ENCODE results near the gene ADSS2.
"Not testable (repeated sequence)": the region's sequence is repeated elsewhere in the genome, so short reads cannot be mapped to it uniquely, and the experiment has no call there.

The ADSS2 gene

GRCh38 chr1:244451539-244451950 is at the start of gene ADSS2:
ADSS2 (minus strand) TSS chr1:244451909; CDS start chr1:244451817, 92 bp downstream.
- FAIRE-seq = no peak

- FAIRE-seq = not testable (repeated sequence)
These were observed 48.8 kb upstream of the ADSS2 start for GRCh38 chr1:244500515-244500914.

GRCh38 chr1:244499484-244499883 is 47.8 kb upstream of the ADSS2 start:
- not testable (repeated sequence) for FAIRE-seq

DNA sequence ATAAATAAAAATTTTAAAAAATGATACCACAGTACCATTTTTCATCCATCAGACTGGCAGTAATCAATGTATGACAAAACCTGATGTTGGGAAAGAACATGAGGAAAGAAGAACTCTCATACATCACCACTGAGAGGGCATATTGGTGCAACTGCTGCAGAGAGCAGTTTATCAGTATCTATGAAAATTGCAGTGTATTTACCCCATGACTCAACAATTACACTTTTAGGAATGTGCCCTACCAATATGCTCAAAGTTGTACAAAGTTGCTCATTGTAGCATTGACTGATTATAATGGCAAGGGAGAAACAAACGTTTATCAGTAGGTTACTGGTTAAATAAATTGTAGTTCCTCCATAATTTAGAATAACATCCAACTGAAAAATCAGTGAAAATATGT is 46.1 kb upstream of the ADSS2 start:
- FAIRE-seq = no peak

DNA sequence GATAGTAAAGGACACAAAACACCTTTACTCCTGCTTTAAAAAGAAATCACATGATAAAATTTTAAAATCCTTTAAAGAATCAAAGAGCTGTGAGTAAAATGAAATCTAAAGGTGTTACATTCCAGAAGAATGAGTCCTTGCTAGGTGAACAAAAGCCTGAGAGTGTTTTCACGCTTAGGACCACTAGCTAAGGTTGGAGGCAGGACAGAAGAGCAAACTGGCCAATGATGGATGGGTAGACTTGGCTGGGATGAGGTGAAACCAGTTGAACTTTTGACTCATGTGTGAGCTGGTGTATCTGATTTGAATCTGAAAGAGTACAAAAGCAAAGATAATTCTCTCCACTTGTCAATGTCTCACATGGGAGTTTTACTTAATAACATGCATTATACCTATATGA is 44.5 kb upstream of the ADSS2 start:
- FAIRE-seq = no peak

GRCh38 chr1:244494653-244495052 is 42.9 kb upstream of the ADSS2 start:
- no peak for FAIRE-seq

DNA sequence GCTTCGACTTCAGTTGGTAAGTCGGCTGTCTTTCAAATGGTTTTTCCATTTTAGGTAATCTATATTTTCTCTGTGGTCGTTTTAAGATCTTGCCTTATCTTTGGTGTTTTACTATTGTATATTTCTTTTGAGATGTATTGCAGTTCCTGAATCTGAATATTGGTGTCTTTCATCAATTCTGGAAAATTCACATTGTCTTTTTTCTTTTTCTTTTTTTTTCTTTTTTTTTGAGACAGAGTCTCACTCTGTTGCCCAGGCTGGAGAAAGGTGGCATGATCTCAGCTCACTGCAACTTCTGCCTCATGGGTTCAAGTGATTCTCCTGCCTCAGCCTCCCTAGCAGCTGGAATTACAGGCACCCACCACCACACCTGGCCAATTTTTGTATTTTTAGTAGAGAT is 33.3 kb upstream of the ADSS2 start:
- FAIRE-seq = not testable (repeated sequence)

GRCh38 chr1:244473059-244473605 is 21.4 kb upstream of the ADSS2 start:
- no peak for FAIRE-seq

DNA sequence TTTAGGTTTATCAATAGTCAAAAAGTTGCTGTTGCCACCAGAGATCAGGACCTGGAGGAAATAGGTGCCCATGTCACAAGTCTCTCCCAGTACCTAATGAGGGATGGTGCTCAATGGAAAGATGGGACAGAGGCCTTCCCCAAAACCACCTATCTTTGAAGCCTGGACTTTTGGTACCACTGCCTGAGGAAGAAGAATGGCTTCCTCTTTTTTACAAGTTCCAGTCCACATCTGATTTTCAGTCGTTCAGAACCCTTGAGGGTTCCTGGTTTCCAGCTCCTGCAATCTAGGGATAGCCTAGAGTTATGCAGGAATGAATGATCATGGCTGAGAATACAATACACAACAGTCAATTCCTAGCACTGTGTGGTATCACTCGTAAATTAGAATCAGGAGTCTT is 15.0 kb upstream of the ADSS2 start:
- FAIRE-seq = no peak

DNA sequence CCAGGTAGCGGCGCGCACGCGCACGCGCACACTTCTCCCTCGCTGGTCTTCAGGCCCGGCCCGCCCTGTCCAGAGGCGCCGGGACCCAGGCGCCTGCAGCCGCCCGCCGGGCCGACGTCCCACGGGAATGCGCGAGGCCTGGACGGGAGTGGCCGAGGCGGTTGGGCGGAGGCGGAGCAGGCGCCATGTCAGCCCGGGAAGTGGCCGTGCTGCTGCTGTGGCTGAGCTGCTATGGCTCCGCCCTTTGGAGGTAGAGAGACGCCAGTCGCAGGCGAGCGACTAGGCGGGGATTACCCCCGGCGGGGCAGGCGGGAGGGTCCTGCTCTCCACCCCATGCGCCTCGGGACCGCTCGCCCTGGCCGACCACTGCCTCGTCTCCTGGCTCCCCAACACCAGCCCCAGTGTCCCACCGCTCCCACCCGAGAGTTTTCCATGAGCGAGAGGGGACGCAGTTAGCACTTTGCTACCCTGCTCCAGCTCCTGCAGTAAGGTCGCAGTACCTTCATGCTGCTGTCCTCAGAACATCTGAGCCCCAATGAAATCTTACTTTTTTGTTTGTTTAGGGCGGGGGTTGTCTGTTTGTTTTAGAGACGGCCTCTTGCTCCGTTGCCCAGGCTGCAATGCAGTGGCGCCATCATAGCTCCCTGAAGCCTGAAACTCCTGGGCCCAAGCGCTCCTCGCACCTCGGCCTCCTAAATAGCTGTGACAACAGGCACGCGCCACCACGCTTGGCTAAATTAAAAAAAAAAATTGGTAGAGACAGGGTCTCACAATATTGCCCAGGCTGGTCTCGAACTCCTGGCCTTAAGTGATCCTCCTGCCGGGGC is 9.7 kb upstream of the ADSS2 start, which contains the start of gene CATSPERE:
Gene CATSPERE, plus strand, starts transcription at position 29 of the 827 bp plus-strand sequence. Its CDS starts 157 bp downstream, at position 186.
- no peak for FAIRE-seq

GRCh38 chr1:244460197-244460596 is 8.5 kb upstream of the ADSS2 start:
- no peak for FAIRE-seq

GRCh38 chr1:244458781-244459180 is 7.1 kb upstream of the ADSS2 start:
- FAIRE-seq = no peak

GRCh38 chr1:244456586-244456985 is 4.9 kb upstream of the ADSS2 start:
- no peak for FAIRE-seq

GRCh38 chr1:244454412-244454811 is 2.7 kb upstream of the ADSS2 start:
- no peak for FAIRE-seq

- FAIRE-seq = peak; percentile 45
These were observed 464 bp upstream of the ADSS2 start for GRCh38 chr1:244451951-244452795.

DNA sequence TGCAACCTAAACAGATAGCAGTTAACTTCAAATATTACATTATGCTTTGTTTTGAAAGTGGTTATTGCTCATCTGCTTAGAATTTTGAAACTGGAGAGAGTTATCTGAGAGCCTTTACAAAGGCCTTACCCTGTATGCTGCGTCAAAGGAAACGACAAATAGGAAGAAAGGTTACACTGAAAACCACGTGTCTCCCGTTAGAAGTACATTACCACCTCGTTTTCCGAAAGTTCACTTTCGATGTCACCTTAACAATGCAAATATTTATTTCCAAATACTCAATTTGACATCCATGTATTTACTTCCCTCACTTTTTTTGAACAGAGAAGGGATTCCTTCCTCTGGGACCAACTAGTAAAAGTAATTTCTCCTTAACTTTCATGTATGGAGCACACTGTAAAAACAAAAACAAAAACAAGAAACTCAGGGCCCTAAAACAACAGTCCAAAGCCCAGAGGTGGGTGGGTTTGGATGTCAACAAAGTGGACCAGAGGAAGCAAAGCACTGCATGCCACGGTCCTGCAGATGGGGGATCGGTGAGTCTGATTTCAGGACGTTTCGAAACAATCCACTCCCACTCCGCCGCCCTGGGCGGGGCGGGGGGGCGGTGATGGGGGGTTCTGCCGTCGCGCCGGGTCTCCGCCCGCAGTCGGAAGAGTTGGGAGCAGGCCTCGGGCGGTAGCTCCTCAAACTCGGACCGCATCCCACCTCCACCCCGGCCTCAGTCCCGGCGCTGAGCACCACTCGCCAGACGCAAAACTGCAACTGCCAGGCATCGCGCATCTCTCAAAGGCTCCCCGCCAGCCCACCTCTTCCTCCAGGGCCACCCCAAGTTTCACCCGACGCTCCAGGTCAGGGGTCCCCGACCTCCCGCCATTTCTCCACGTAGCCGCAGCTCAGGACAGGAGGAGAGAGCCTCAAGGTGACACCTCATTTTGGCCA is 841 bp downstream of the ADSS2 start:
- FAIRE-seq = peak; percentile 36

GRCh38 chr1:244449936-244450508 is 1.7 kb downstream of the ADSS2 start:
- FAIRE-seq = no peak

GRCh38 chr1:244448279-244449036 is 3.3 kb downstream of the ADSS2 start:
- no peak for FAIRE-seq

DNA sequence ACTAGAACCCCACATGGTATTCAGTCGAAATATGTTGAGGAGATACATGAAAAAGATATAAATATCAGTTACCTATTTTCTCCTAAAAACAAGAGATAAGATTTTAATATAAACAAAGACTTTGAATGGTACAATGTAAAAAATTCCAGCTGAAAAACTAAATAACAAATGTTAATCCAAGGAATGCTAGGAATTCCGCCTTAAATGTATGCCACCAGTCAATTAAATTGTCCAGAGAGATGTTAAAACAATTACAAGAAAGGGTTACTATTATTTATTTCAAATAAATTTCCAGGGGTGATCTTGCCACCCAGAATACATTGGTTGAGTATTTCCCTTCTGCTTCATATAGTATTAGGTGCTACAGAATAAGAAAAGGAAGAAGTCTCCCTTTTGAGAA is 4.2 kb downstream of the ADSS2 start:
- FAIRE-seq = no peak

DNA sequence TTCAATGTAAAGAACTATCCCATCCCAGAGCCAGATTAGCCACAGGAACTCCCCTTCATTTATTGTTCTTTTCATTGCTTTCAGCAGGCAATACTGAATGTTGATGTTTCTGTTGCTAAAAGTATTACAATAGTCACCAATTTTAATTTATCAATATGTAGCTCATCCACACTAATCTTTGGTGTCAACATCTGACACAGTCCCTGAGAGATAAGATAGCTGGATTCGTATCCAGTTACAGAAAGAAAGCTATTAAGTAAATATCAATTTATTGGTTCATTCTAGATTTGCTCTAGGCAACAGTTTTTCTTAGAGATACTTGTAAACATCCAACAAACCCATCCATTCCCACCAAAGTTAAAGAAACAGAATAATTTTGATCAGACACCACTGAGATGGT is 4.7 kb downstream of the ADSS2 start:
- FAIRE-seq = no peak

All from colon (tissue), 2 donors.